Lower leg skin (tissue), 3 donors: ENCODE measurements around the gene RIOX2.

Experiments used
- POLR2A ChIP-seq, 2 donors: fragments of 450-650 bp; IDR thresholded peaks; one replicate each; pipeline ENCODE4 v1.6.1; 2016 to 2017; ENCODE audit warnings: antibody characterized with exemption in 2 of 2, mild to moderate bottlenecking in 1 of 2, moderate library complexity in 1 of 2
- TF ChIP-seq, protein P1 (sequence below), 3 donors: fragments of 450-650 bp; IDR thresholded peaks; one replicate each; pipeline ENCODE4 v1.5.1; 2016; ENCODE audit warnings: antibody characterized with exemption in 3 of 3, mild to moderate bottlenecking in 3 of 3, moderate library complexity in 2 of 3

GRCh38 chr3:97952280-97952679 is 20.0 kb downstream of the RIOX2 start:
- TF ChIP-seq, protein P1, sequence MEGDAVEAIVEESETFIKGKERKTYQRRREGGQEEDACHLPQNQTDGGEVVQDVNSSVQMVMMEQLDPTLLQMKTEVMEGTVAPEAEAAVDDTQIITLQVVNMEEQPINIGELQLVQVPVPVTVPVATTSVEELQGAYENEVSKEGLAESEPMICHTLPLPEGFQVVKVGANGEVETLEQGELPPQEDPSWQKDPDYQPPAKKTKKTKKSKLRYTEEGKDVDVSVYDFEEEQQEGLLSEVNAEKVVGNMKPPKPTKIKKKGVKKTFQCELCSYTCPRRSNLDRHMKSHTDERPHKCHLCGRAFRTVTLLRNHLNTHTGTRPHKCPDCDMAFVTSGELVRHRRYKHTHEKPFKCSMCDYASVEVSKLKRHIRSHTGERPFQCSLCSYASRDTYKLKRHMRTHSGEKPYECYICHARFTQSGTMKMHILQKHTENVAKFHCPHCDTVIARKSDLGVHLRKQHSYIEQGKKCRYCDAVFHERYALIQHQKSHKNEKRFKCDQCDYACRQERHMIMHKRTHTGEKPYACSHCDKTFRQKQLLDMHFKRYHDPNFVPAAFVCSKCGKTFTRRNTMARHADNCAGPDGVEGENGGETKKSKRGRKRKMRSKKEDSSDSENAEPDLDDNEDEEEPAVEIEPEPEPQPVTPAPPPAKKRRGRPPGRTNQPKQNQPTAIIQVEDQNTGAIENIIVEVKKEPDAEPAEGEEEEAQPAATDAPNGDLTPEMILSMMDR (IDR thresholded peaks at IDR 0.05), result no peak
- TF ChIP-seq POLR2A (IDR thresholded peaks at IDR 0.05), result no peak
